Endothelial cell of umbilical vein (primary cell): ENCODE data around the gene ATXN10. TPM values are rescaled to one million over a fixed set of nuclear protein-coding genes. Genes with fewer than 3 reads are reported as not detected.

Experiments used
- BruUV-seq: library from RNA; stranded (reverse); fragments of 400-500 nt; replicated peaks from 2 replicates; lab custom pipeline; 2021; lab: Mats Ljungman, UMichigan
- CTCF ChIA-PET: fragments of 300-600, 350-600 bp; sonication (Branson Sonifier 250); formaldehyde crosslinking; loops from one replicate; lab custom pipeline; 2021; ENCODE audit warnings: antibody characterized with exemption, inconsistent platforms; lab: Charles Lee
- POLR2A ChIA-PET: fragments of 300-600, 350-600 bp; sonication (Branson Sonifier 250); formaldehyde crosslinking; loops from one replicate; lab custom pipeline; 2021; ENCODE audit warnings: antibody characterized with exemption, inconsistent platforms; lab: Charles Lee
- DNase-seq: peaks from one replicate; pipeline ENCODE4 v3.0.0-alpha.2; 2011; ENCODE audit warnings: low read depth, low spot score
- FAIRE-seq: peaks from 2 replicates; lab custom pipeline; 2011; peaks lifted over from hg19 to GRCh38; lab: Jason Lieb, UNC
- H2AFZ ChIP-seq: 2 replicates; pipeline ENCODE4 v1.6.0; 2012; ENCODE audit warnings: low read depth, low read length, control low read depth, inconsistent platforms
- H3K27ac ChIP-seq: 2 replicates; pipeline ENCODE4 v1.5.1; 2011; ENCODE audit warnings: low read depth, mild to moderate bottlenecking, control low read depth, low read length, moderate library complexity; ENCODE audit not compliant: insufficient read depth
- H3K27me3 ChIP-seq, 2 experiments: 2 replicates each; pipeline versions ENCODE4 v1.6.0 to v1.6.1; 2011; ENCODE audit warnings: low read length in 2 of 2, mixed read lengths in 1 of 2; ENCODE audit not compliant: control insufficient read depth in 2 of 2, insufficient read depth in 2 of 2
- H3K36me3 ChIP-seq, 2 experiments: 2 replicates in 1 of 2; 3 replicates in 1 of 2; pipeline ENCODE4 v1.5.1; 2011; ENCODE audit warnings: low read length in 2 of 2, mild to moderate bottlenecking in 1 of 2, moderate library complexity in 1 of 2; ENCODE audit not compliant: control insufficient read depth in 2 of 2, insufficient read depth in 2 of 2; ENCODE audit errors: extremely low read depth in 1 of 2
- H3K4me1 ChIP-seq: 3 replicates; pipeline ENCODE4 v1.5.1; 2011; ENCODE audit warnings: mild to moderate bottlenecking, low read length; ENCODE audit not compliant: control insufficient read depth, insufficient read depth; ENCODE audit errors: extremely low read depth
- H3K4me2 ChIP-seq: 2 replicates; pipeline ENCODE4 v1.6.1; 2011; ENCODE audit warnings: low read length, control low read depth, mixed read lengths; ENCODE audit not compliant: insufficient read depth
- H3K4me3 ChIP-seq, 3 experiments: fragments of 200-600 bp in 1 of 3; sonication (generic), shearing (Covaris generic) in 1 of 3; replicated peaks in 1 of 3; 2 replicates each; pipeline ENCODE4 v1.5.1; 2011 to 2016; ENCODE audit warnings: control low read depth in 3 of 3, low read length in 3 of 3, mild to moderate bottlenecking in 2 of 3, inconsistent platforms in 1 of 3, low read depth in 1 of 3, moderate library complexity in 1 of 3; ENCODE audit not compliant: insufficient read depth in 1 of 3
- H3K79me2 ChIP-seq: 2 replicates; pipeline ENCODE4 v1.6.0; 2012; ENCODE audit warnings: low read length, inconsistent platforms; ENCODE audit not compliant: control insufficient read depth, insufficient read depth
- H3K9ac ChIP-seq: replicated peaks from 2 replicates; pipeline ENCODE3; 2011; ENCODE audit warnings: low read length, control low read depth; ENCODE audit not compliant: insufficient read depth; ENCODE audit errors: extremely low read depth
- H3K9me1 ChIP-seq: replicated peaks from 3 replicates; pipeline ENCODE4 v1.6.0; 2011; ENCODE audit warnings: mild to moderate bottlenecking, low read length; ENCODE audit not compliant: control insufficient read depth, insufficient read depth; ENCODE audit errors: extremely low read depth
- H3K9me3 ChIP-seq: replicated peaks from 2 replicates; pipeline ENCODE4 v1.5.1; 2012; ENCODE audit warnings: low read length, inconsistent platforms; ENCODE audit not compliant: control insufficient read depth, insufficient read depth
- H4K20me1 ChIP-seq: replicated peaks from 2 replicates; pipeline ENCODE3; 2011; ENCODE audit warnings: mild to moderate bottlenecking, low read length; ENCODE audit not compliant: control insufficient read depth, insufficient read depth; ENCODE audit errors: extremely low read depth
- EZH2 ChIP-seq: IDR thresholded peaks from 2 replicates; pipeline ENCODE4 v1.6.1; 2012; ENCODE audit warnings: borderline replicate concordance, low read depth, mild to moderate bottlenecking, moderate library complexity, low read length, inconsistent platforms; ENCODE audit not compliant: severe bottlenecking
- FOS ChIP-seq: IDR thresholded peaks from 2 replicates; pipeline ENCODE4 v1.6.1; 2011; ENCODE audit warnings: mild to moderate bottlenecking, low read length, moderate library complexity, borderline replicate concordance; ENCODE audit not compliant: insufficient read depth
- GATA2 ChIP-seq: IDR thresholded peaks from 2 replicates; pipeline ENCODE4 v1.7.0; 2011; ENCODE audit warnings: low read depth, mild to moderate bottlenecking, moderate library complexity, mixed read lengths, low read length; ENCODE audit not compliant: insufficient read length, insufficient read depth
- JUN ChIP-seq: IDR thresholded peaks from 2 replicates; pipeline ENCODE4 v1.6.1; 2011; ENCODE audit warnings: borderline replicate concordance, low read depth; ENCODE audit not compliant: insufficient read length, insufficient read depth
- MYC ChIP-seq: IDR thresholded peaks from one replicate; pipeline ENCODE4 v1.6.1; 2011; ENCODE audit warnings: mild to moderate bottlenecking, low read depth, low read length
- POLR2A ChIP-seq: IDR thresholded peaks from 2 replicates; pipeline ENCODE4 v1.6.1; 2012; ENCODE audit warnings: low read depth, mild to moderate bottlenecking, control low read depth, low read length
- POLR2AphosphoS5 ChIP-seq: IDR thresholded peaks from 2 replicates; pipeline ENCODE4 v1.6.1; 2012; ENCODE audit warnings: low read depth, mild to moderate bottlenecking, control low read depth, low read length, moderate library complexity; ENCODE audit not compliant: insufficient read depth
- dilution Hi-C: fragments of 300-500 bp; cut with MboI; formaldehyde crosslinking; loops from one replicate; pipeline ENCODE4 v1.15.0; 2019; ENCODE audit warnings: low sequenced_read_pairs; ENCODE audit not compliant: extremely low pct_ligation_motif_present
- intact Hi-C: fragments of 100-400 bp; cut with micrococcal nuclease; formaldehyde crosslinking; loops from one replicate; pipeline ENCODE4 v1.10.0; 2022
- polyA plus RNA-seq, 4 experiments: library from polyadenylated mRNA; depleted of rRNA in 3 of 4; stranded (reverse) in 3 of 4; unstranded in 1 of 4; fragments of >200 nt; gene quantifications; 2 replicates each; pipeline versions ENCODE4 v1.2.1 to v1.2.3, GENCODE V29; 2011 to 2012; ENCODE audit warnings: missing spikeins in 1 of 4
- total RNA-seq: library from RNA; stranded (reverse); gene quantifications from 2 replicates; pipeline ENCODE4 v1.2.3, GENCODE V29; 2021
- TF ChIP-seq, protein P1 (sequence below), 2 donors: IDR thresholded peaks; 1 replicate in 1 of 2; 2 replicates in 1 of 2; pipeline ENCODE4 v1.5.1; 2011; ENCODE audit warnings: low read length in 2 of 2, mild to moderate bottlenecking in 2 of 2, moderate library complexity in 2 of 2, control low read depth in 1 of 2, inconsistent platforms in 1 of 2, low read depth in 1 of 2; ENCODE audit not compliant: insufficient read depth in 1 of 2; ENCODE audit errors: extremely low read depth in 1 of 2
- TF ChIP-seq, protein P2 (sequence below): IDR thresholded peaks from 2 replicates; pipeline ENCODE4 v1.6.1; 2011; ENCODE audit not compliant: insufficient read depth, insufficient read length

Gene ATXN10
- total and polyA plus RNA-seq, 2 donors (not counting 3 experiments of a cell fraction or from before 2014, with no cell fraction given), result 73.2 to 91.9 TPM

DNA sequence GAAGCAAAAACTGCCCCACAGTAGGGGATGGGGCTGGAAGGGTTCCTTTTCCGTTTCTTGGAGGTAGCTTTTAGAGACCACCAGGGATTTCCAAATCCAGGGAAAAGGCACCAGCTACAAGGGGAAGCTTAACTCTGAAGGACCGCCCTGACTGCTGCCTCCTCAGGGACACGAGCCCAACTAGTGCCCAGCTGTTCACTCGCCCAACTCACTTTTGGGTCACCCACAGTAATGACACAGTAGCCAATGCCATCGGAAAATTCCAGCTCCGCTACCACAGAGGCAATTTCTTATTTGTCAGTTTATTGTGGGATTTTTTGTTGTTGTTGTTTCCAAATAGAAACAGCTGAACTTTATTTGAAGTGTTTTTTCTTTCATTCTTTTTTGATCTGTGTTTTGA, 141.3 kb downstream of the ATXN10 start:
- Histone ChIP-seq H3K9me3 (no peaks in the 10 kb centered on the region), H3K9me1 (no peaks in the 10 kb centered on the region), H3K27me3 (no peaks in the 10 kb centered on the region), H3K4me1 (no peaks in the 10 kb centered on the region), H3K4me2 (no peak overlapping the region), H4K20me1 (peaks cover 3% of the 10 kb centered on the region), H2AFZ (no peak overlapping the region), H3K79me2 (no peaks in the 10 kb centered on the region), H3K27ac (no peak overlapping the region), H3K4me3 (no peak overlapping the region), H3K36me3 (peaks cover 0 to 10% of the 10 kb centered on the region in 2 experiments), H3K9ac (no peak overlapping the region)
- intact Hi-C loops (no loop called here), dilution Hi-C loops (no loop called here)
- BruUV-seq, result no TSS peak
- ChIA-PET CTCF (no interaction called here), POLR2A (no interaction called here)
- DNase-seq (no peak), FAIRE-seq (no peak)
- TF ChIP-seq POLR2A (no peak), POLR2AphosphoS5 (no peak), FOS (no peak), MYC (no peak), EZH2 (no peak), JUN (no peak), GATA2 (no peak)
- TF ChIP-seq, protein P1, sequence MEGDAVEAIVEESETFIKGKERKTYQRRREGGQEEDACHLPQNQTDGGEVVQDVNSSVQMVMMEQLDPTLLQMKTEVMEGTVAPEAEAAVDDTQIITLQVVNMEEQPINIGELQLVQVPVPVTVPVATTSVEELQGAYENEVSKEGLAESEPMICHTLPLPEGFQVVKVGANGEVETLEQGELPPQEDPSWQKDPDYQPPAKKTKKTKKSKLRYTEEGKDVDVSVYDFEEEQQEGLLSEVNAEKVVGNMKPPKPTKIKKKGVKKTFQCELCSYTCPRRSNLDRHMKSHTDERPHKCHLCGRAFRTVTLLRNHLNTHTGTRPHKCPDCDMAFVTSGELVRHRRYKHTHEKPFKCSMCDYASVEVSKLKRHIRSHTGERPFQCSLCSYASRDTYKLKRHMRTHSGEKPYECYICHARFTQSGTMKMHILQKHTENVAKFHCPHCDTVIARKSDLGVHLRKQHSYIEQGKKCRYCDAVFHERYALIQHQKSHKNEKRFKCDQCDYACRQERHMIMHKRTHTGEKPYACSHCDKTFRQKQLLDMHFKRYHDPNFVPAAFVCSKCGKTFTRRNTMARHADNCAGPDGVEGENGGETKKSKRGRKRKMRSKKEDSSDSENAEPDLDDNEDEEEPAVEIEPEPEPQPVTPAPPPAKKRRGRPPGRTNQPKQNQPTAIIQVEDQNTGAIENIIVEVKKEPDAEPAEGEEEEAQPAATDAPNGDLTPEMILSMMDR (IDR thresholded peaks at IDR 0.05; ENCODE audit: extremely low read depth in 1 of 2, insufficient read depth in 1 of 2, low read depth in 1 of 2, low read length in 2 of 2), result no peak
- TF ChIP-seq, protein P2, sequence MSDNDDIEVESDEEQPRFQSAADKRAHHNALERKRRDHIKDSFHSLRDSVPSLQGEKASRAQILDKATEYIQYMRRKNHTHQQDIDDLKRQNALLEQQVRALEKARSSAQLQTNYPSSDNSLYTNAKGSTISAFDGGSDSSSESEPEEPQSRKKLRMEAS, result no peak
